Measurements from ENCODE around the gene ERGIC1. TPM values are rescaled to one million over a fixed set of nuclear protein-coding genes. Genes with fewer than 3 reads are reported as not detected.

The ERGIC1 gene
- total and polyA plus RNA-seq, 2 of the 8 experiments (the other 6 are each of a cell fraction or from before 2014, with no cell fraction given), result 95.3 to 106 TPM

DNA sequence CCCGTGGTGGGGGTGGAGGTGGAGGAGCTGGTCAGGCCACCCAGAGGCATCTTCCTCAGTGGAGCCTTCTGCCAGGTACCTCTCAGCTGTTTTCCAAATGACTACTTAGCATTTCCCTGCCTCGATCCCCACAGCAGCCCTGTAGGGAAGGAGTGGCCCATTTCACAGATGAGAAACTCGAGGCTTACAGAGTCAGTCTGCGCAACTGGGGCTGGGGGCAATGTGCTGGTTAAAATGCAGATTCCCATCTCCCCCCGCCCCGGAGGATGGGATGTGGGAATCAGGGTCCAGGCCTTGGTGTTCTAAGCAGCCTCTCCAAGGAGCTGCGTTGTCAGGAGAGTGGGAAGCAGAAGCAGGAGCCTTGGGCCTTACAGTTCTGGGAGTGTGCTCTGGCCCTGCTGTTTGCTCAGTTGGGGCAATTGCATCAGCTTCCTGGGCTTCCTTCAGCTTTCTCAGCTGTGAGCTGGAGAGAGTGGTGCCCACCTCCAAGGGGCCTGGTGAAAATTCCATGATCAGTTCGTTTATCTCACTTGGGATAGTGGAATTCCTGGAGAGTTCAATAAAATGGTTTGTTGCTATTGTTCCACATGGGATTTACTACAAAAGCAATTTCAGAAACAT lies 19.4 kb downstream of the ERGIC1 start (continued):
- no peak for TF ChIP-seq CHD2 (IDR thresholded peaks at IDR 0.05; ENCODE audit: low read length)
- no peak for TF ChIP-seq BRCA1 (IDR thresholded peaks at IDR 0.05; ENCODE audit: low read depth, low read length)
- no peak for TF ChIP-seq HDAC2 (IDR thresholded peaks at IDR 0.05; ENCODE audit: borderline replicate concordance in 1 of 2, low read depth in 2 of 2, low read length in 2 of 2)
- TF ChIP-seq SP2 (IDR thresholded peaks at IDR 0.05; ENCODE audit: low read length), result no peak
- no peak for TF ChIP-seq NRF1 (IDR thresholded peaks at IDR 0.05; ENCODE audit: low read depth, low read length)
- no peak for TF ChIP-seq POLR2A (IDR thresholded peaks at IDR 0.05; ENCODE audit: control extremely low read depth in 1 of 2, low read depth in 2 of 2, low read length in 2 of 2)
- TF ChIP-seq CBX5 (IDR thresholded peaks at IDR 0.05; ENCODE audit: low read depth, low read length), result no peak
- TF ChIP-seq CTBP2 (IDR thresholded peaks at IDR 0.05; ENCODE audit: borderline replicate concordance, insufficient read depth, insufficient read length, low read length), result no peak
